Sciatic nerve (tissue), 2 donors: Measurements from ENCODE around the gene DDX24. TPM values are rescaled to one million over a fixed set of nuclear protein-coding genes. Genes with fewer than 3 reads are reported as not detected.
A peak's percentile ranks its signal among the peaks of the same experiment; 100 is the strongest.

ENCODE experiments used
- ATAC-seq: fragments of 200-7000 bp; cut with Tn5 transposase; one replicate; pipeline ENCODE4 v1.9.1; 2020; ENCODE audit warnings: mild to moderate bottlenecking, moderate library complexity
- DNase-seq: peaks from one replicate; pipeline ENCODE4 v3.0.0-alpha.2; 2020; ENCODE audit warnings: low spot score
- intact Hi-C: fragments of 100-400 bp; cut with DNase I; formaldehyde crosslinking; loops from one replicate; pipeline ENCODE4 v1.14.2; 2022
- total RNA-seq: library from RNA; stranded (reverse); fragmentation: NEBNext Ultra II Directional; extraction: Animal tissue kit (Norgen Biotek cat#: 25700); gene quantifications from one replicate; pipeline ENCODE4 v1.2.1, GENCODE V29; 2021
- donor health status: DM: no; HTN: no; CAD: no.
- donor health status: DM: no; HTN: no; CAD: no.

The DDX24 gene
- total RNA-seq, 1 donor from 2014 or later, result 181 TPM

- intact Hi-C loops, result no loop called here
- peak; percentile 80 for ATAC-seq
- DNase-seq, result no peak
Observed at GRCh38 chr14:94041551-94042346, 39.3 kb downstream of the DDX24 start.

- ATAC-seq (no peak), DNase-seq (no peak)
- intact Hi-C loops, result no loop called here
Observed at GRCh38 chr14:94040796-94041195, 40.2 kb downstream of the DDX24 start.

GRCh38 chr14:94040247-94040646, 40.8 kb downstream of the DDX24 start:
- intact Hi-C loops, result no loop called here
- no peak for DNase-seq

GRCh38 chr14:94038921-94039629, 41.9 kb downstream of the DDX24 start:
- intact Hi-C loops, result loop anchor here (10.0 kb wide), 1 partner anchor 96 kb away; no protein-coding TSS in a partner anchor
- ATAC-seq, result no peak
- no peak for DNase-seq

More at GRCh38 chr14:94040247-94040646, 40.8 kb downstream of the DDX24 start:
- no peak for ATAC-seq

GRCh38 chr14:94038510-94038909, 42.5 kb downstream of the DDX24 start:
- intact Hi-C loops, result loop anchor here (10.0 kb wide), 1 partner anchor 96 kb away; no protein-coding TSS in a partner anchor
- ATAC-seq (no peak), DNase-seq (no peak)

GRCh38 chr14:94037954-94038353, 43.0 kb downstream of the DDX24 start:
- intact Hi-C loops, result loop anchor here (10.0 kb wide), 1 partner anchor 97 kb away; no protein-coding TSS in a partner anchor
- no peak for DNase-seq
- ATAC-seq, result no peak

GRCh38 chr14:94036313-94037167, 44.5 kb downstream of the DDX24 start:
- ATAC-seq (peak; percentile 88), DNase-seq (peak; percentile 84)
- intact Hi-C loops, result loop anchor here (10.0 kb wide), 1 partner anchor 98 kb away; no protein-coding TSS in a partner anchor

- intact Hi-C loops, result loop anchor here (10.0 kb wide), 1 partner anchor 100 kb away; no protein-coding TSS in a partner anchor
- ATAC-seq (no peak), DNase-seq (no peak)
Observed at GRCh38 chr14:94034886-94035285, 46.1 kb downstream of the DDX24 start.

- ATAC-seq (no peak), DNase-seq (no peak)
- intact Hi-C loops, result loop anchor here (10.0 kb wide), 1 partner anchor 103 kb away; no protein-coding TSS in a partner anchor
Observed at GRCh38 chr14:94031883-94032279, 49.1 kb downstream of the DDX24 start.

- DNase-seq (no peak), ATAC-seq (no peak)
- intact Hi-C loops, result loop anchor here (10.0 kb wide), 1 partner anchor 103 kb away; no protein-coding TSS in a partner anchor
Observed at GRCh38 chr14:94031161-94031882, 49.7 kb downstream of the DDX24 start.

GRCh38 chr14:94030571-94030970, 50.4 kb downstream of the DDX24 start:
- no peak for ATAC-seq
- intact Hi-C loops, result loop anchor here (10.0 kb wide), 1 partner anchor 104 kb away; no protein-coding TSS in a partner anchor
- DNase-seq, result no peak

- DNase-seq (no peak), ATAC-seq (no peak)
- intact Hi-C loops, result loop anchor here (10.0 kb wide), 1 partner anchor 105 kb away; no protein-coding TSS in a partner anchor
Observed at GRCh38 chr14:94029671-94030203, 51.3 kb downstream of the DDX24 start.

- DNase-seq (no peak), ATAC-seq (no peak)
- intact Hi-C loops, result no loop called here
Observed at GRCh38 chr14:94029265-94029664, 51.7 kb downstream of the DDX24 start.

- intact Hi-C loops, result no loop called here
- ATAC-seq, result no peak
- no peak for DNase-seq
Observed at GRCh38 chr14:94028450-94028826, 52.6 kb downstream of the DDX24 start.

- intact Hi-C loops, result no loop called here
- DNase-seq, result no peak
- ATAC-seq, result no peak
Observed at GRCh38 chr14:94027566-94028449, 53.2 kb downstream of the DDX24 start.

GRCh38 chr14:94026889-94027469, 54.0 kb downstream of the DDX24 start:
- ATAC-seq, result no peak
- intact Hi-C loops, result no loop called here
- no peak for DNase-seq
